OCI-M1 (cell line): Measurements from ENCODE around the gene UHRF1.
"Not testable (repeated sequence)": the region's sequence is repeated elsewhere in the genome, so short reads cannot be mapped to it uniquely, and the experiment has no call there.

Experiments
- DNase-seq: peaks from one replicate; lab custom pipeline; 2025; lab: John Stamatoyannopoulos, UW

UHRF1 gene

DNA sequence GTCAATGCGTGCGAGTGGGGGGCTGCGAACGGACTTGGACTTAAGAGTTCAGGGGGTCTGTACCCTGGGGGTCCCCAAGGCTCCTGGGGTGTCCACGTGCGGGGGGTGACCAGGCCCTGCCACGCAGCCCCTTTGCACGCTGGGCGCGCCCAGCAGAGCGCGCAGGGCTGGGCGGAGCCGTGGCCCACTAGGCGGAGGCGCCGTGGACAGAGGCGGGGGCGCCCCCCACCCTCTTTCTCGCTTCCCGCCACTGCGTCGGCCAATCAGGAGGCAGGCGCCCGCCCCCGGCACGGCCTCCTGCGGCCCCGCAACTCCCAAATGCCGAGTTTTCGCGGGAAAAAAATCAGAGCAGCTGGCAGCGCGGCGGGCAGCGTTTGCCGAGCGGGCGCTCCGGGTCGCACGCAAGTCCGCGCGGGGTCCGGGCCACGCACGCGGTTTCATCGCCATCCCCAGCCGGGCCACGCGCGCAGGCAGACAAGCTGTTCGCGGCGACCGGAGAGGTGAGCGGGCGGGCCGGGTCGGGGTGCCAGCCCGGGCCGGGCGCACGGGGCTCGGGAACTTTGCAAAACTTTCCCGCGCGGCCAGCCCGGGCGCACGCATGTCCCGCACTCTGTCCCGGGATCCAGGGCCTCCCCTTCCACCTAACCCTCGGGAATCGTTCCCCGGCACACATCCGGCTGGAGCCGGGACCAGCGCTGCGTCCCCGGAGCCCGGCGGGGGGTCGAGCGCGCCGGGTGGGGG lies at the start of gene UHRF1:
Gene UHRF1 (plus strand): TSS at position 346 of the 741 bp plus-strand sequence. CDS start 1,385 bp downstream, outside the sequence.
- peak; percentile 75 for DNase-seq

DNA sequence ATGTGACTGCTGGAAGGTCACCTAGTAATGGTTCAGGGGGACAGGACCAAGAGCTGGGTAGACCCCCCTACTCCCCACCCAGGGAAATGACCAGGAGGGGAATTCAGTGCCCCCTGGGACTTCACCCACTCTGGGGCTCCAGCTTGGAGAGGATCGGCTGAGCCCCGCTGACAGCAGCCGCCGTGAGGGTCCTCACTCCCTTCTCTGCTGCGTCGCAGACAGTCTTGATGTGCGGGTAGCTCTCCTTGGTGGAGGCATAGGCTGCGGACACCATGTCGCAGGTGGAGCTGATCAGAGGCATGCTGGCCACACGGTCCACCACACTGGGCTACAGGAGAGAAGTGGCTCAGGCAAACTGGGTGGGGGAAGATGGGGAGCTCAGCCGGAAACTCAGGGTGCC lies 49.6 kb upstream of the UHRF1 start:
- DNase-seq: no peak

DNA sequence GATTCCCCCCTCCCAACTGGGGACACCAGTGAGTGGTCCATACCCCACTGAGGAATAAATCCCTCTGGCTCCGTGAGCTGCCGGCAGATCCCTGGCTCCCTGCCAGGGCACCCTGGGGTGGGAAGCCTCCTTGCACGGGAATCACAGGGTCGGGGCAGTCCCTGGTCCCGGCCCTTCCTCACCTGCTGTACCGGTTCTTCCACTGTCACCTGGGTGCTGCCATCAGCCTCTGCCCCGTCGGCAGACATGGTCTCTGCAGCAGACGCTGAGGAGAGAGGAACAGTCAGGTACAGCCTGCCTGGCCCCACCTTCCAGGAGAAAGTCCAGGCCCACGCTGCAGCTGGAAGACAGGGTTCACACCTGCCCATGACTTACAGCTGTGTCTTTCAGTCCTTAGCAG lies 48.2 kb upstream of the UHRF1 start:
- no peak for DNase-seq

DNA sequence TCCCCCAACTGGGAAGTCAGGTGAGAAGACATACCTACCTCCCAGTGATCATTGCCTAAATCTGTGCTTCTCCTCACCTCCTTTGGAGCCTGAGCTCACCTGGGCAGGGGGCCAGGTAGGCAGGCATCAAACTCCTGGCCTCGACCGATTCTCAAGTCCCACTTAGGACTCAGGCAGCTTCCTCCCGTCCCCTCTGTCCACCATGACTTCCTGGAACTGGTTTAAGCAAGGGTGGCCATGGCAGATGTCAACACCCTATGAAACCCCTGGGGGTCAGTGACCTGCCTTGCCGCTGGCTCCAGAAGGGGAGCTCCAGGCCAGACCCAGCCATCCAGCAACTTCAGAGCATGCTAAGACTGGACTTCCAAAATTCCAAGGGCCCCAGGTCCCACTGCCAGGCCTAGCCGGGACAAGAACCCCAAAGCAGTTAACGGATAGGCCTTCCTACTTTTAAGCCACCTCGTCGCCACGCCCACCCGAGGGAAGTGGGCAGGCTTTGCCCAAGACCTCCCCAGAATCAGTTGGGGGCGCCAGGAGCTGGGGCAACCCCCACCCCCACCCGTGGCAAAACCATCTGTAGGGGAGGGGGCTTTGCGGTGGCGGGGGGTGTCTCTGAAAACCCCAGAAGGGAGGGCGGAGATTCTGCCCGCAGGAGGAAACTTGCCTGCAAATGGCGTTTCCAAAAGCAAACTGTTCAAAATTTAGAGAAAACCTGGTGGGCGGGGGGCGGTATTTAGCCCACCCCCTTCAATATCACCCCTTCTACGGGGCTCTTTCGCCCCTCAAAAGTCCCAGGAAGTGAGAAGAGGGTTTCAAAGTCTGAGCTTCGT lies 42.5 kb upstream of the UHRF1 start:
- DNase-seq: peak; percentile 79

DNA sequence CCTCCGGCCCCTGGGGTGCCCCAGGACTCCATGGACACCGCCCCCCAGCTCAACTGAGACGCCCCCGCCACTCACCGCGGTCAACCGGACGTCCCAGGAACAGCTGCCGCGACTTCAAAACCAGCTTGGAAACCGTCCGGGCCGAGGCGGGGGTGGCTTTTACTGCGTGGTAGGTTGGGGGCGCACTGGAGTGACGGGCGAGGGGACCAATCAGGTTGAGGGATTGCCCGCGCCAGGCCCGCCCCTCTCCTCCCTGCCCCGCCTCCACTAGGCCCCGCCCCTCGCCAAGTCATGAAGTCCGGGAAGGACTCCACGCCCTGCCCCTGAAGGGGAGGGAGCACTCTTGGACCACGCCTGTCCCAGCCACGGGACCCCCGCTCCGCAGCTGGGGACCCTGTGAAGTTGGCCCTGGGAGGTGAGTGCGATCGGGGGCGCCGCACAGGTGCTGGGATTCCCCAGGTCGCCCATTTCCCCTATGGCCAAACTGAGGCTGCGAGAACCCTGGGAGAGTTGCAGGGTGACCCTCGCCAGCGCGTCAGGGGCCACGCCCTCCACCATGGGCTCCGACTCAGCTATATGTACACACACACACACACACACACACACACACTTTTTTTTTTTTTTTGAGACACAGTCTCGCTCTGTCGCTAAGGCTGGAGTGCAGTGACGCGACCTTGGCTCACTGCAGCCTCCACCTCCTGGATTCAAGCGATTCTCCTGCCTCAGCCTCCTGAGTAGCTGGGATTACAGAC lies 41.6 kb upstream of the UHRF1 start, which contains the start of gene PLIN3:
Gene PLIN3 (minus strand): TSS at position 134 of the 752 bp plus-strand sequence. CDS start 6,273 bp downstream, outside the sequence.
- DNase-seq: peak; percentile 99

DNA sequence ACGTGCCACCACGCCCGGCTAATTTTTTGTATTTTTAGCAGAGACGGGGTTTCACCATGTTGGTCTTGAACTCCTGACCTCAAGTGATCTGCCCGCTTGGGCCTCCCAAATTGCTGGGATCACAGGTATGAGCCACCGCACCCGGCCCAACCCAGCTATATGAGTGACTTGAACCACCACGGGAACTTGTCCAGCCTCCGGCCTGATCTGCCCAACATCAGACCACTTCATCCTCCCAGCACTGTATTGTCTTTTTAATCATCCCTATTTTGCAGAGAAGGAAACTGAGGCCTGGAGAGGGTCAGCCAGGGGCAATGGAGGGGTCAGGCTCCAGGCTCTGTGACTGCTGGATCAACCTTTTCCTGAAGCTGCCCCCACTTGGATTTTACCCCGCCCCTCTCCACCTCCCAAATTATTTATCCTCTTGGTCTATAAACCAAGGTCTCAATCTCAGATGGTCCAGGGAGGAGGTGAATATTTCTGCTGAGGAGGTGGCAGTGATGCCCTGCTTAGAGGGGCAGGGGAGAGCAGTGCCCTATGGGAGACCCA lies 40.9 kb upstream of the UHRF1 start:
- no peak for DNase-seq

DNA sequence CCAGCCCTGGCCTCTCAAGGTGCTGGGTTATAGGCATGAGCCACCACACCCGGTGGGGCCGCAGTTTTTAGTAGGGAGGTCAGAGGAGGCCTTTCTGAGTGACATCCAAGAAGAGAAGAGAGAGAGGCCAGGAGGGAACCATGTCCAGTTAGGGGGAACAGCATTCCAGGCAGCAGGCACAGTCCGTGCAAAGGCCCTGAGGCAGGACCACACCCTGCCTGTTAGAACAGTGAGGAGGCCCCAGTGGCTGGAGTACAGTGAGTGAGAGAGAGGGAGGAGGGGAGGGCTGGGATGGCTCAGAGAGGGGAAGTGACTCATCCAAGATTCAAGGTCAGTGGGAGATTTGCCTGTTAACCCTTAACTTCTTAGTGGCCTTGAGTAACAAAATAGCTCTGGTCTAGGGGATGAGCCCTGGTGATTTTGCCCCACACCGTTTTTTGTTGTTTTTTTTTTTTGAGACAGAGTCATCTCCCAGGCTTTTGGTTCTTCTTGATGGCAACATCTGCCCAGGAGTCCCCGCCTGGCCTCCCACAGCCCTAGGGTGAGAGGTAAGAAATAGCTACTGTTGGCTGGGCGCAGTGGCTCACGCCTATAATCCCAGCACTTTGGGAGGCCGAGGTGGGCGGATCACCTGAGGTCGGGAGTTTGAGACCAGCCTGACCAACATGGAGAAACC lies 39.1 kb upstream of the UHRF1 start:
- peak; percentile 97 for DNase-seq

DNA sequence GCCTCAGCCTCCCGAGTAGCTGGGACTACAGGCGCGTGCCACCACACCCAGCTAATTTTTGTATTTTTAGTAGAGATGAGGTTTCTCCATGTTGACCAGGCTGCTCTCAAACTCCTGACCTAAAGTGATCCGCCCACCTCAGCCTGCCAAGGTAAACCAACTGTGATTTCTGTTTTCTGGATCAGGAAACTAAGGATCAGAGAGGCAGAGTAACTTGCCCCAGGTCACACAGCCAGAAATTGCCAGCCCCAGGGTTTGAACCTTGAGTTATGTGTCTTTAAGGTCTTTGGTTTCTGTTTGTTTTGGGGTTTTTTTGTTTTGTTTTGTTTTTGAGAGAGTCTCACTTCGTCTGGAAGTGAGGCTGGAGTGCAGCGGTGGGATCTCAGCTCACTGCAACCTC lies 37.6 kb upstream of the UHRF1 start:
- DNase-seq: no peak

DNA sequence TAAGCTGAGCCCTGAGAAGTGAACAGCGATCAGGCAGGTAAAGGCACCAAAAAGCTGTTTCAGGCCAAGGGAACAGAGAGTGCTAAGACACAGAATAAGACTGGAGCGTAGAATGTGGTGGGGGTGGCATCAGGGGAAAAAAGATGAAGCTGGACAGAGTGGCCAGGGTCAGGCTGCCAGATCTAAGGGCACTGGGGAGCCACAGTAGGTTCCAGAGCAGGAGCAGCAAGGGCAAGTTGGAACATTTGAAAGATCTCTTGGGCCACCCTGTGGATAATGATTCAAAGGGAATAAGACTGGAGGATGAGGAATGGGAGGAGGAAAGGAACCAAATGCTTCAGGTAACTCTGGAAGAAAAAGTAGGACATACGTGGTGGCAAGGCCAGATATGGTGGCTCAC lies 35.4 kb upstream of the UHRF1 start:
- DNase-seq: no peak

DNA sequence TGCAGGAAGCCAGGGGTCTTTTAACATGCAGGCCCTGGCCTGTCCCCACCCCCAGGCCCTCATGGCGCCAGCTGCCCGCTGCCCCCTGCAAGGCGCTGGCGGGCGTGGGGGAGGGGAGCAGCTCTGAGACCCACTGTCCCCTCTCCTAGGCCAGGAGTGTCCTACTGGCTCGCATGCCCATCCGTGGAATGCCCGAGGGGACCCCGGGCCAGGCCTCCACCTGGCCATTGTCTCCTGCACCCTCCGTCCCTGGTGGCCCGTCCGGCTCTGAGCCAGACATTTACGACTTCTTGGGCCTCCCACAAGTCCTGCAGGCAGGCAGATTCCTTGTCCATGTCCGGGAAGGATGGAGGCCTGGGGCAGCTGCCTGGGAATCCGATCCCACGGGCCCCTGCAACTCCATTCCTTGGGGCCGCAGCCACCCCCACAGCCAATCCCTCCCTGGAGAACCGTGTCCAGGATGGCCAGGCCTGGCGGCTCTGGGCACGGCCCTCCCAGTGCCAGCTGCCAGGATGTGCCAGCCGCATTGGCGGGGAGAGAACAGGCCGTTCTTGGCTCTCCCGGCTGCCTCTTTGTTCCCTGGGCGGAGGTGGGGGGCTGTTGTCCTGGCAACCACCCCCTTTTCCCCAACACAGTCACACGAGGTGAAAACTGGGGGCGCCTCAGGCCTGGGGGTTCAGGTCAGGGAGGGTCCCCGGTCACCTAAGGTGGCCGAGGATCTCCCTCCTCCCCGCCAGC lies 31.4 kb upstream of the UHRF1 start:
- DNase-seq: no peak

DNA sequence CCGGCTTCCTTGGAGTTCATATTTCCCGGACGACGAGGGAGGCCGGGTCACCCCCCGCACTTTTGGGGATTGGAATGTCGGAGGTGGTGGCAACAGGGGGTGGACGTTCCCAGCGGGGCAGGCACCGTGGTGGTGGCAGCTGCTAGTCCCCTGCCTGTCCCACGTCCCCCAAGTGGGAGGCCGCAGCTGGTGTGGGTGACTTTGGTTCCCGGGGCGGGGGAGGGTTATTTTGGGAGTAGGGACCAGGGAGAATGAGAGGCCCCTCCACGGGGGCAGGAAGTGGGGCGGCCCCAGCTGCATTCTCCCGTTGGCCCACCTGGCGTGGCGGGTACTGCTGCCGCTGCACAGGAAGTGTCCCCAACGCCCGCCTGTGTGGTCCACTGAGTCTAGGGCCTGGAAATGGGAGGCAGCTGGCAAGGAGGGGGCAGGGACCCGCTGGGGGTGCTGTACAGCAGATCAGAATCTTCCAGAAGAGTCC lies 30.8 kb upstream of the UHRF1 start:
- DNase-seq: no peak

DNA sequence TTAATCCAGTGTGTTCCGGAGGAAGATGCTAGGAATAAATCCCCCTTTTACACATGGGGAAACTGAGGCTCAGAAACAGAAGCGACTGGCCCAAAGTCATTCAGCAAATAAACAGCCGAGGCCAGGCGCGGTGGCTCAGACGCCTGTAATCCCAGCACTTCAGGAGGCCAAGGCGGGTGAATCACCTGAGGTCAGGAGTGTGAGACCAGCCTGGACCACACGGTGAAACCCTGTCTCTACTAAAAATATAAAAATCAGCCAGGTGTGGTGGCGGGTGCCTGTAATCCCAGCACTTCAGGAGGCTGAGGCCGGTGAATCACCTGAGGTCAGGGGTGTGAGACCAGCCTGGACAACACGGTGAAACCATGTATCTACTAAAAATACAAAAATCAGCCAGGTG lies 30.3 kb upstream of the UHRF1 start:
- no peak for DNase-seq

DNA sequence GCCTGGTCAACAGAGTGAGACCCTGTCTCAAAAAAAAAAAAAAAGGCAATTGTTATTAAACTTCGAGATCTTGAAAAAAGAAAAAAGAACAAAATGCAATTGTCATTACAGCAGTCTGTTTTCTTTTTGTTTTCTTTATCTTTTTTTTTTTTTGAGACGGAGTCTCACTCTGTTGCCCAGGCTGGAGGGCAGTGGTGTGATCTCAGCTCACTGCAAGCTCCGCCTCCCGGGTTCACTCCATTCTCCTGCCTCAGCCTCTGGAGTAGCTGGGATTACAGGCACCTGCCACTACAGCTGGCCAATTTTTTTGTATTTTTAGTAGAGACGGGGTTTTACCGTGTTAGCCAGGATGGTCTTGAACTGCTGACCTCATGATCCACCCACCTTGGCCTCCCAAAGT lies 26.4 kb upstream of the UHRF1 start:
- not testable (repeated sequence) for DNase-seq

DNA sequence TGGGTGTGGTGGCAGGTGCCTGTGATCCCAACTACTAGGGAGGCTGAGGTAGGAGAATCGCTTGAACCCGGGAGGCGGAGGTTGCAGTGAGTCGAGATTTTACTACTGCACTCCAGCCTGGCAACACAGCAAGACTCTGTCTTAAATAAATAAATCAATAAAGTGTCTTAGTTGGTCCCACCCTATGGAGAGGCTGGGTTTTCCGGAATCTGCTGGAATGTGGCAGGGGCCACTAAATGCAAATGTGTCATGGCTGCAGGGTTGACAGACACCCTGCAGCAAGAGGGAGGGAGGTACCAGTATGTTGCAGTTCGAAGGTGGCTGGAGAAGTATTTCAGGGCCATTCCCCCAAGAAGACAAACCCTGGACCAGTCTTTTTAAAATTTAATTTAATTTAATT lies 24.3 kb upstream of the UHRF1 start:
- DNase-seq: not testable (repeated sequence)

DNA sequence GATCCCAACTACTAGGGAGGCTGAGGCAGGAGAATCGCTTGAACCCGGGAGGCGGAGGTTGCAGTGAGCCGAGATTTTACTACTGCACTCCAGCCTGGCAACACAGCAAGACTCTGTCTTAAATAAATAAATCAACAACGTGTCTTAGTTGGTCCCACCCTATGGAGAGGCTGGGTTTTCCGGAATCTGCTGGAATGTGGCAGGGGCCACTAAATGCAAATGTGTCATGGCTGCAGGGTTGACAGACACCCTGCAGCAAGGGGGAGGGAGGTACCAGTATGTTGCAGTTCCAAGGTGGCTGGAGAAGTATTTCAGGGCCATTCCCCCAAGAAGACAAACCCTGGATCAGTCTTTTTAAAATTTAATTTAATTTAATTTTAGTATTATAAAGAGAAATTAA lies 21.5 kb upstream of the UHRF1 start:
- DNase-seq: not testable (repeated sequence)

DNA sequence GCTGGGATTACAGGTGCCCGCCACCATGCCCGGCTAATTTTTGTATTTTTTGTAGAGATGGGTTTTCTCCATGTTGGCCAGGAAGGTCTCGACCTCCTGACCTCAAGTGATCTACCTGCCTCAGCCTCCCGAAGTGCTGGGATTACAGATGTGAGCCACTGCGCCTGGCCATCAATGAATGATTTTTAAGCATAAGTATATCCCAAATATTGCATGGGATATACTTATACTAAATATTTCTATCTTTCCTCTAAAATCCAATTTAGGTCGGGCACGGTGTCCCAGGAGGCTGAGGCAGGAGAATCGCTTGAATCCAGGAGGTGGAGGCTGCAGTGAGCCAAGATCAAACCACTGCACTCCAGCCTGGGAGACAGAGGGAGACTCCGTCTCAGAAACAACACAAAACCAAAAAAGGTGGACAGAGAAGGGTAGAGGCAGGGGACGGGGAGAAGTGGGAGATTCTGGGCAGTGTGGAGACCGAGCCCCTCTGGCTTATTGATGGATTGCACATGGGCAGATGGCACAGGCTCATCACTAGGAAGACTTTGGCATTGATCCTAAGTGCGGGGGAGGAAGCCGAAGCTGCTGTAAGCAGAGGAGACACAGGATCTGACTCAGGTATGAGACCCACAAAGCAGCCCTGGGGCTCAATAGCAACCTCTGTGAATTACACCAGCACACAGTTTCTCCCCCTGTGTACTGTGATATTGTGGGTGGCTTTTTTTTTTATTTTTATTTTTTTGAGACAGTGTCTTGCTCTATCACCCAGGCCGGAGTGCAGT lies 20.1 kb upstream of the UHRF1 start:
- no peak for DNase-seq

DNA sequence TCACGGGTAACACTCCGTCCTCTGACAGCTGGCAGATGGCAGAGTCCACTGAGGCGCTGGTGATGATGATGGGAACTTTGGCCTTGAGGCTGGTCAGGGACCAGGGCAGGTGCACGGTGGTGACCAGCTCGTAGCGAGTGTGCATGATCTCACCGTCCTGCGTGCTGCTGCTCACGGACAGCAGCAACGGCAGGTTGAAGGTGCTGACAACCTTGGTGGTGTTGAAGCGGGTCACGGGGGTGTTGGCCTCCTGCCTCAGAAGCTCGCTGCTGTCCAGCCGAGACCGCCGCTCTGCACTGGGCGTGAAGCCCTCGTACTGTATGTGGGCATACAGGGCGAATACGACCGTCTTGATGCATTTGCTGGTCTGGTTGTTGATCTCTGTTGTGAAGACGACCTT lies 18.2 kb upstream of the UHRF1 start:
- no peak for DNase-seq

DNA sequence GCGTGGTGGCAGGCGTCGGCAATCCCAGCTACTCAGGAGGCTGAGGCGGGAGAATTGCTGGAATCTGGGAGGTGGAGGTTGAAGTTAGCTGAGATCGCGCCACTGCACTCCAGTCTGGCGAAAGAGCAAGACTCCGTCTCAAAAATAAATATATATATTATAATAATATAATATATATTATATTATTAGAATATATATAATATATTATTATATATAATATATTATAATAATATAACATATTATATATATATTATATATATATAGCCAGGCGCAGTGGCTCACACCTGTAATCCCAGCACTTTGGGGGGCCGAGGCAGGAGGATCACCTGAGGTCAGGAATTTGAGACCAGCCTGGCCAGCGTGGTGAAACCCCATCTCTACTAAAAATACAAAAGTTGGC lies 16.3 kb upstream of the UHRF1 start:
- not testable (repeated sequence) for DNase-seq

DNA sequence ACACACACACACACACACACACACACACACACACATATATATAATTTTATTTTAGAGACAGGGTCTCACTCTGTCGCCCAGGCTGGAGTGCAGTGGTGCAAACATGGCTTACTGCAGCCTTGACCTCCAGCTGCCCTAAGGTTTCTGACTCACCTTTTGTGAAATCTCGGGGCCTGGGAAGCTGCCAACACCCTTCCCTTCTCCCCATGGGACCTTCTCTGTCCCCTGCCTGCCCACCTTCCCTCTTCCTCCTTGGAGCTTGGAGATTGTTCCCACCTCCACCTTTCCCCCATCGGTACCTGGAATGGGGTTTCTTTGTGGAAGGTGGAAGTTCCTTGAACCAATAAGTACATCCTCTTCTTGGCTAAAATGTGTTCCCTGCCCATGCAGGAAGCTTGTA lies 12.9 kb upstream of the UHRF1 start:
- no peak for DNase-seq

DNA sequence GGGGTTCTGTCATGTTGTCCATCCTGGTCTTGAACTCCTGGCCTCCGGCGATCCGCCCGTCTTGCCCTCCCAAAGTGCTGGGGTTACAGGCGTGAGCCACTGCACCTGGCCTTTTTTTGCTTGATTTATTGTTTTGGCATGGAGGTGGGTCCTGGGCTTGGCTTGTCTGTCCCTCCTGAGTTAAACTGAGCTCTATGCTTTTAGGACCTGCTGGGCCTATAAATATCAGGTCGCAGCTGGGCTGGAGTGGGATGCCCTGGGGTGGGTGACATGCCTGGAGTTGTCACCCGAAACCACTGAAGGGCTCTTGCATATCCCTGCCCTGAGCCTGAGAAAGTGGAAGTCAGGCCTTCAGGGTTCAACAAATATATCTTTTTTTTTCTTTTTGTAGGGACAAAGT lies 12.2 kb upstream of the UHRF1 start:
- DNase-seq: no peak
